Activated CD4-positive, alpha-beta T cell treated with anti-CD3 and anti-CD28 coated beads, Interleukin-2, amount 50 U/mL, for 48 hours (primary cell): ENCODE data around the gene ADAMTSL3.
"Not testable (repeated sequence)": the region's sequence is repeated elsewhere in the genome, so short reads cannot be mapped to it uniquely, and the experiment has no call there.

Source experiments
- DNase-seq, 2 experiments: peaks; one replicate each; pipeline ENCODE4 v3.0.0-alpha.2; 2020

ADAMTSL3 gene

GRCh38 chr15:83928878-83929418 lies 275.0 kb downstream of the ADAMTSL3 start:
- DNase-seq: no peak

- no peak for DNase-seq
Measured at GRCh38 chr15:83929619-83930018, 275.7 kb downstream of the ADAMTSL3 start.

GRCh38 chr15:83930392-83931212 lies 276.7 kb downstream of the ADAMTSL3 start:
- no peak for DNase-seq

- DNase-seq: no peak
Measured at GRCh38 chr15:83935774-83936173, 281.9 kb downstream of the ADAMTSL3 start.

GRCh38 chr15:83940136-83940535 lies 286.2 kb downstream of the ADAMTSL3 start:
- no peak for DNase-seq

GRCh38 chr15:83943043-83943442 lies 289.1 kb downstream of the ADAMTSL3 start:
- no peak for DNase-seq

GRCh38 chr15:83943849-83944404 lies 290.0 kb downstream of the ADAMTSL3 start:
- DNase-seq: no peak

GRCh38 chr15:83947156-83947555 lies 293.2 kb downstream of the ADAMTSL3 start:
- DNase-seq: no peak

- DNase-seq: no peak
Measured at GRCh38 chr15:83954506-83954905, 300.6 kb downstream of the ADAMTSL3 start.

- no peak for DNase-seq
Measured at GRCh38 chr15:83955806-83956265, 301.9 kb downstream of the ADAMTSL3 start.

- no peak for DNase-seq
Measured at GRCh38 chr15:83956887-83957286, 303.0 kb downstream of the ADAMTSL3 start.

GRCh38 chr15:83959477-83959876 lies 305.6 kb downstream of the ADAMTSL3 start:
- DNase-seq: no peak

GRCh38 chr15:83960192-83960829 lies 306.4 kb downstream of the ADAMTSL3 start:
- DNase-seq: no peak

GRCh38 chr15:83961311-83961710 lies 307.4 kb downstream of the ADAMTSL3 start:
- DNase-seq: no peak

- not testable (repeated sequence) for DNase-seq
Measured at GRCh38 chr15:83964967-83965366, 311.0 kb downstream of the ADAMTSL3 start.

GRCh38 chr15:83970295-83970890 lies 316.5 kb downstream of the ADAMTSL3 start:
- no peak for DNase-seq

GRCh38 chr15:83971992-83972391 lies 318.1 kb downstream of the ADAMTSL3 start:
- DNase-seq: no peak

- no peak for DNase-seq
Measured at GRCh38 chr15:83973816-83974215, 319.9 kb downstream of the ADAMTSL3 start.

GRCh38 chr15:83977992-83978391 lies 324.1 kb downstream of the ADAMTSL3 start:
- DNase-seq: no peak

GRCh38 chr15:83978588-83978987 lies 324.7 kb downstream of the ADAMTSL3 start:
- no peak for DNase-seq

GRCh38 chr15:83980637-83981036 lies 326.7 kb downstream of the ADAMTSL3 start:
- no peak for DNase-seq

GRCh38 chr15:83982748-83983147 lies 328.8 kb downstream of the ADAMTSL3 start:
- no peak for DNase-seq
